Neutrophil (primary cell): ENCODE measurements around the gene CAV1.

Experiments used
- H3K27ac ChIP-seq: fragments of 200-600 bp; sonication (generic); 2 replicates; pipeline ENCODE4 v1.5.1; 2016; ENCODE audit warnings: mild to moderate bottlenecking, moderate library complexity
- H3K27me3 ChIP-seq: fragments of 200-600 bp; sonication (generic); 2 replicates; pipeline ENCODE4 v1.6.0; 2016; ENCODE audit warnings: mild to moderate bottlenecking
- H3K36me3 ChIP-seq: fragments of 200-600 bp; sonication (generic); 2 replicates; pipeline ENCODE4 v1.5.1; 2017
- H3K4me1 ChIP-seq, 2 experiments: fragments of 200-600 bp in 1 of 2; sonication (generic) in 1 of 2; 1 replicate in 1 of 2; 2 replicates in 1 of 2; pipeline versions ENCODE4 v1.5.1 to v1.6.1; 2013 to 2016; ENCODE audit warnings: low read depth in 1 of 2, low read length in 1 of 2, mild to moderate bottlenecking in 1 of 2, moderate library complexity in 1 of 2; ENCODE audit not compliant: control insufficient read depth in 1 of 2, insufficient read depth in 1 of 2
- H3K4me3 ChIP-seq, 2 experiments: fragments of 200-600 bp in 1 of 2; sonication (generic) in 1 of 2; 1 replicate in 1 of 2; 2 replicates in 1 of 2; pipeline ENCODE4 v1.5.1; 2013 to 2016; ENCODE audit warnings: low read depth in 1 of 2, low read length in 1 of 2, mild to moderate bottlenecking in 1 of 2, moderate library complexity in 1 of 2
- H3K9me3 ChIP-seq: fragments of 200-600 bp; sonication (generic); 2 replicates; pipeline ENCODE4 v1.5.1; 2016
- TF ChIP-seq, protein P1 (sequence below): fragments of 200-600 bp; sonication (generic); IDR thresholded peaks from 2 replicates; pipeline ENCODE4 v1.5.1; 2016; ENCODE audit warnings: antibody characterized with exemption

CAV1 gene

DNA sequence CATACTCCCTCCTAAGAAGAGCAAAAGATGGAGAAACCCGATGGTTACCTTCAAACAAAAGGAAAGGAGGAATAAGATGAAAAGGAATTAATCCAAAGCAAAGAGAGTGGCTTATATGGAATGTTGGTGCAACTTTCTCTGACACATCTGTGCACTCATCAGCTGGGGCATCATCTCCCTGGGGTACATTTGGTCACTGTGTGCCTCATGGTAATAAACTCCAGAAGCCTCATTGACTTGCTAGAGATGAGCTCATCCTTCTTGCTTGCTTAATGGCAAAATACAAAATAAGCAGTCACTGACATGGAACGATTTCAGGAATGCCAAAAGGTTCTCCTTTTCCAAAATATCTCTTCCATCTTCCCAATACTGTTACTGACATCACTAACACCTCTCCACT lies 22.5 kb downstream of the CAV1 start:
- Histone ChIP-seq H3K27me3 (no peaks in the 10 kb centered on the region), H3K4me1 (no peaks in the 10 kb centered on the region), H3K36me3 (no peaks in the 10 kb centered on the region), H3K4me3 (no peak overlapping the region), H3K9me3 (no peaks in the 10 kb centered on the region), H3K27ac (no peak overlapping the region)
- TF ChIP-seq, protein P1, sequence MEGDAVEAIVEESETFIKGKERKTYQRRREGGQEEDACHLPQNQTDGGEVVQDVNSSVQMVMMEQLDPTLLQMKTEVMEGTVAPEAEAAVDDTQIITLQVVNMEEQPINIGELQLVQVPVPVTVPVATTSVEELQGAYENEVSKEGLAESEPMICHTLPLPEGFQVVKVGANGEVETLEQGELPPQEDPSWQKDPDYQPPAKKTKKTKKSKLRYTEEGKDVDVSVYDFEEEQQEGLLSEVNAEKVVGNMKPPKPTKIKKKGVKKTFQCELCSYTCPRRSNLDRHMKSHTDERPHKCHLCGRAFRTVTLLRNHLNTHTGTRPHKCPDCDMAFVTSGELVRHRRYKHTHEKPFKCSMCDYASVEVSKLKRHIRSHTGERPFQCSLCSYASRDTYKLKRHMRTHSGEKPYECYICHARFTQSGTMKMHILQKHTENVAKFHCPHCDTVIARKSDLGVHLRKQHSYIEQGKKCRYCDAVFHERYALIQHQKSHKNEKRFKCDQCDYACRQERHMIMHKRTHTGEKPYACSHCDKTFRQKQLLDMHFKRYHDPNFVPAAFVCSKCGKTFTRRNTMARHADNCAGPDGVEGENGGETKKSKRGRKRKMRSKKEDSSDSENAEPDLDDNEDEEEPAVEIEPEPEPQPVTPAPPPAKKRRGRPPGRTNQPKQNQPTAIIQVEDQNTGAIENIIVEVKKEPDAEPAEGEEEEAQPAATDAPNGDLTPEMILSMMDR, result no peak

DNA sequence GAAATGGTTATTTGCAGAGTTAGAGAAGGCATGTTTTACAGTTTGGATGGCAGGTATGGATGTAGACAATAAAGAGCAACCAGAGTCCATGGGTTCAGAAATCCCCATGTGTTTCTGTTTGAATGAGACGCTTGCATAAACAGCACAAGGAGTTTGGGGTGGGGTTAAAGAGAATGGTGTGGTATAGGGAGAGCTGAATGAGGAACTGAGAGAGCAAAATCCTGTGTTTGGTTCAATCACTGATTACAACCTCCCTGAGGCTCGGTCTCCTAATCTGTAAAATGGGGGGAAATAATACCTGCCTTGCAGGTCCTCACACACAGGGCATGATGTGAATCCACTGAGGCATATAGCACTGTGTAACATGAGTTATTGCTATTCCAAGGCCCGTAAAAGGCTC lies 23.7 kb downstream of the CAV1 start:
- Histone ChIP-seq H3K9me3 (no peaks in the 10 kb centered on the region), H3K27me3 (no peaks in the 10 kb centered on the region), H3K27ac (no peak overlapping the region), H3K36me3 (no peaks in the 10 kb centered on the region), H3K4me1 (no peaks in the 10 kb centered on the region), H3K4me3 (no peak overlapping the region)
- TF ChIP-seq, protein P1, result no peak

DNA sequence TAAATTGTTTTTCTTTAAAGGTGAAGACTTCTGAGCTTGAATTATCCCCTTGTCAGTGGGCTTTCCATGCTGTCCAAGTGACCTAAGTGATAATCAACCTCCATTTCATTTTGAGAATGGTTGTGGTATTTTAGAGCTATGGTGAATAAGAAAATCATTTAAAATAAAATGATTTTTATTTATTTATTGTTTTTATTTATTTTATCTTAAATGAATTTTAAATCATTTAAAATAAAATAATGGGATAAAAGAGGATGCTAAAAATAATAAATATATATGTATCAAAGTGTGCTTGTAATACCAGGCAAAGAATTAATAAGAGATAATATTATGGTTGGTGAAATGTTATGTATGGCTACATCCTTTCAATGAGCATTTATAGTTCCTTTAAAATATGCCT lies 24.5 kb downstream of the CAV1 start:
- no peaks in the 10 kb centered on the region for H3K36me3 ChIP-seq
- TF ChIP-seq, protein P1, result no peak
- H3K4me1 ChIP-seq, result no peaks in the 10 kb centered on the region
- no peaks in the 10 kb centered on the region for H3K9me3 ChIP-seq
- H3K27me3 ChIP-seq, result no peaks in the 10 kb centered on the region
- H3K4me3 ChIP-seq, result no peak overlapping the region
- H3K27ac ChIP-seq, result no peak overlapping the region

DNA sequence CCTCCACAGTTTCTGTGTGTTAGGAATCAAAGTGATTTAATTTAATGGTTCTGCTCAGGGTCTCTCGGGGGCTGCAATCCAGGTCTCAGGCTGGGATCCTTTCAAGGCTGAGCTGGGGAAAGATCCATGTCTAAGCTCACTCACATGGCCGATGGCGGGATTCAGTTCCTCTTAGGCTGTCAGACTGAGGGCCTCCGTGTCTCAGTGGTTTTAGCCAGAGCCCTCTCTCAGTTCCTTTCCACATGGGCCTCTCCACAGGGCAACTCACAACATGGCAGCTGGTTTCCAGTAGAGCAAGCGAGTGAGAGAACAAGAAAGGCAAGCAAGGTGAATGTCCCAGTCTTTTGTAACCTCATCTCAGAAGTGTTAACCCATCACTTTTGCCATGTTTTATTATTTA lies 26.9 kb downstream of the CAV1 start:
- Histone ChIP-seq H3K9me3 (no peaks in the 10 kb centered on the region), H3K27me3 (peaks cover 6% of the 10 kb centered on the region), H3K36me3 (no peaks in the 10 kb centered on the region), H3K4me3 (no peak overlapping the region), H3K27ac (no peak overlapping the region), H3K4me1 (no peaks in the 10 kb centered on the region)
- TF ChIP-seq, protein P1, result no peak

DNA sequence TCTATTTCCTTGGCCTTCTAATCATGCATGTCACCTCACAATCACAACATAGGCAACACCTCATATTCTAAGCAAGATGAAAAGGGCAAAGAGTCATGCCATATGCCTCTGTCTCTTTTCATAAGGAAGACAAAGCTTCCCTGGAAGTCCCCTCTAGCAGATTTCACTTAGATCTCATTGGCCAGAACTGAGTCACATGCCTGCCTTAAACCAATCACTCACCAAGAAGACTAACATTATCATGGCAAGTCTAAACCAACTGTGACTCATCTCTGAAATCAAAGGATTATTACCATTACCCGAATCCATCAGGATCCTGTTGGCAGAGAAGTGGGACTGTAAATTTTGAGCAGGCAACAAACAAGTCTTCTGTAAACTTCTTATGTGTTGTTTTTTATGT lies 27.8 kb downstream of the CAV1 start:
- H3K4me3 ChIP-seq, result no peak overlapping the region
- TF ChIP-seq, protein P1, result no peak
- H3K36me3 ChIP-seq, result no peaks in the 10 kb centered on the region
- peaks cover 13% of the 10 kb centered on the region for H3K27me3 ChIP-seq
- no peaks in the 10 kb centered on the region for H3K4me1 ChIP-seq
- no peaks in the 10 kb centered on the region for H3K9me3 ChIP-seq
- no peak overlapping the region for H3K27ac ChIP-seq
